DMS153 (cell line): ENCODE results near the gene RNPEPL1.
A peak's percentile ranks its signal among the peaks of the same experiment; 100 is the strongest.
"Not testable (repeated sequence)": the region's sequence is repeated elsewhere in the genome, so short reads cannot be mapped to it uniquely, and the experiment has no call there.

Source experiments
- DNase-seq: peaks from one replicate; lab custom pipeline; 2025; lab: John Stamatoyannopoulos, UW

The RNPEPL1 gene

GRCh38 chr2:240567872-240568677 is at the start of gene RNPEPL1:
Gene RNPEPL1 (plus strand): TSS chr2:240568484. CDS start chr2:240568587, 103 bp downstream.
- peak; percentile 48 for DNase-seq

GRCh38 chr2:240518981-240519380 is 49.3 kb upstream of the RNPEPL1 start:
- DNase-seq: no peak

- DNase-seq: no peak
These were observed 48.7 kb upstream of the RNPEPL1 start for GRCh38 chr2:240519396-240520129.

GRCh38 chr2:240520130-240520973 is 47.9 kb upstream of the RNPEPL1 start:
- DNase-seq: no peak

- no peak for DNase-seq
These were observed 47.3 kb upstream of the RNPEPL1 start for GRCh38 chr2:240520974-240521350.

- not testable (repeated sequence) for DNase-seq
These were observed 46.4 kb upstream of the RNPEPL1 start for GRCh38 chr2:240521885-240522284.

- no peak for DNase-seq
These were observed 45.9 kb upstream of the RNPEPL1 start for GRCh38 chr2:240522406-240522805.

GRCh38 chr2:240523451-240524281 is 44.6 kb upstream of the RNPEPL1 start:
- no peak for DNase-seq

- no peak for DNase-seq
These were observed 43.1 kb upstream of the RNPEPL1 start for GRCh38 chr2:240524963-240525718.

- no peak for DNase-seq
These were observed 42.5 kb upstream of the RNPEPL1 start for GRCh38 chr2:240525802-240526201.

- DNase-seq: no peak
These were observed 41.8 kb upstream of the RNPEPL1 start for GRCh38 chr2:240526521-240526920.

- no peak for DNase-seq
These were observed 41.0 kb upstream of the RNPEPL1 start for GRCh38 chr2:240527153-240527750.

GRCh38 chr2:240528406-240529040 is 39.8 kb upstream of the RNPEPL1 start:
- no peak for DNase-seq

GRCh38 chr2:240529344-240529999 is 38.8 kb upstream of the RNPEPL1 start:
- no peak for DNase-seq

- no peak for DNase-seq
These were observed 38.1 kb upstream of the RNPEPL1 start for GRCh38 chr2:240530181-240530580.

- DNase-seq: no peak
These were observed 37.2 kb upstream of the RNPEPL1 start for GRCh38 chr2:240531038-240531437.

- no peak for DNase-seq
These were observed 36.1 kb upstream of the RNPEPL1 start for GRCh38 chr2:240532031-240532775.

- no peak for DNase-seq
These were observed 30.1 kb upstream of the RNPEPL1 start for GRCh38 chr2:240538031-240538780.
